ENCODE measurements around the gene CSH1.
"Not testable (repeated sequence)": the region's sequence is repeated elsewhere in the genome, so short reads cannot be mapped to it uniquely, and the experiment has no call there.

CSH1 gene

DNA sequence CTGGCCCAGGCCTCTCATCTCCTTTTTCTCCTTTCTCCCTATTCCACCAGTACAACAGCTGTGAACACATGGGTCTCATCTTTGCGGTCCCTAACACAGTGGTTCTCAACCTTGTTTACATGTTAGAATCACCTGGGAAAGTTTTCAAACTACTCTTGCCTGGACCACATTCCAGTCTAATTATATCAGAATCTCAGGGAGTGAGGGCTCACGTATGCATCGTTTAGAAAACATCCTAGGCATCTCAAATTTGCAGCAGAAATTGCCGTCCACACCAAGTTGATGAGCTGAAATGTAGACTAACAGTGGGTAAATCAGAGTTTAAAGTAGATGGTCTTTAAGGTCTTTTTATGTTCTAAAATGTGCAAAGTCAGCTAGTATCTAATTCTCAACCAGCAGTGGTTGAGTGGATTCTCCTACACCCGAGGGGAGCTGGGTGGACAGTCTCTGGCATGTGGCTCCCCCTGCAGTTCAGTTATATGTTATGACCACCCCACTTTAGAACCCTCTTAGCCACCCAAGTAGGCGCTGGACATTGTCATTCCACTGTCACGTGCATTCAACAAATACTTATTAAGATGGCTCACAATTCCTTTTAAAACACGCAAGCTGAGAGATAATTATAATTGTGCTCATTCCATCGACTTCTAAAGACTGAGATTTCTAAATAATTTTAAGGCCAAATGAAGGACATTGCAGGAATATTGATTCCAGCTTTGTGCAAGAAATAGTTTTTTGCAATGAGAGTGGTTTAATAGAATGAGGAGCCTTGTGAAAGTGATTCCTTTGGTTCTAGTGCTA, 26.7 kb downstream of the CSH1 start:
- TF ChIP-seq CTCF (IDR thresholded peaks at IDR 0.05; ENCODE audit: low read length, missing control alignments) = peak; percentile 25
- not testable (repeated sequence) for H3K4me3 ChIP-seq (replicated peaks; ENCODE audit: low read depth, low read length); DNase-seq (ENCODE audit: low read depth)

DNA sequence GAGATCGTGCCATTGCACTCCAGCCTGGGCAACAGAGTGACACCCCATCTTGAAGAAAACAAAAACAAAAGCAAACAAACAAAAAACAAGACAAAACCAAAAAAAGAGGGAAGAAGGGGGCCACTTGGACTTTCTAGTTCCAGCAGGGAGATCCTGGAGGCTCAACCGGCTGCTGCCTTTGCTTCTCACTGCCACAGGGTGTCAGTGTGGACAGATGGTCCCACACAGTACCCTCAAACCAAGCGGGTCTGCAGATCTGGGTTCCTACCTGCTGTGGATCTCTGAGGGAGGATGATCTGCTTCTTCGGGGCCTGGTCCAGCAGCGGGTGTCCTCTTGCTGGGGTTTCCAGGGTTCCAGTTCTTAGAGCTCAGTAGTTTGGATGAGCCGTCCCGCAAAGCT, 29.7 kb downstream of the CSH1 start:
- TF ChIP-seq CTCF (IDR thresholded peaks at IDR 0.05; ENCODE audit: low read length, missing control alignments) = peak; percentile 32
- DNase-seq (ENCODE audit: low read depth); H3K4me3 ChIP-seq (replicated peaks; ENCODE audit: low read depth, low read length): not testable (repeated sequence)

- DNase-seq (ENCODE audit: low read depth) = no peak
- TF ChIP-seq CTCF (IDR thresholded peaks at IDR 0.05; ENCODE audit: low read length, missing control alignments) = no peak
- H3K4me3 ChIP-seq (replicated peaks; ENCODE audit: low read depth, low read length) = no peak overlapping the region
Measured at GRCh38 chr17:63859257-63859656, 37.1 kb downstream of the CSH1 start.

GRCh38 chr17:63856425-63856824, 39.9 kb downstream of the CSH1 start:
- not testable (repeated sequence) for DNase-seq (ENCODE audit: low read depth); H3K4me3 ChIP-seq (replicated peaks; ENCODE audit: low read depth, low read length)

DNA sequence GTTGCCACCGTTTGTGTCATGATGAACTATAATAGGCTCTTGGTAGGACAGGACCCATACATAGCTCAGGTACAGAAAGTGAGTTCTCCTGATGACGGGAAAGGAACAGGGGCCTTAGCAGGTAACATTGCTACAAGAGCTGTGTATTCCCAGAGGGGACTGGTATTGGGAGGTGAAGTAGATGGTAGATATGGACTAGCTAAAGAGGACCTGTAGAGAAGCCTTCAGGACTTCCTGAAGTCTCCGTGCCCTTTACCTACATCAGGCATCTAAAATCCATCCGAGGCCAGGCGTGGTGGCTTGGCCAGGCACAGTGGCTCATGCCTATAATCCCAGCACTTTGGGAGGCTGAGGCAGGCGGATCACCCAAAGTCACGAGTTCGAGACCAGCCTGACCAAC, 41.2 kb downstream of the CSH1 start:
- no peak for TF ChIP-seq CTCF (IDR thresholded peaks at IDR 0.05; ENCODE audit: low read length, missing control alignments)
- DNase-seq (ENCODE audit: low read depth) = no peak
- H3K4me3 ChIP-seq (replicated peaks; ENCODE audit: low read depth, low read length) = no peak overlapping the region

DNA sequence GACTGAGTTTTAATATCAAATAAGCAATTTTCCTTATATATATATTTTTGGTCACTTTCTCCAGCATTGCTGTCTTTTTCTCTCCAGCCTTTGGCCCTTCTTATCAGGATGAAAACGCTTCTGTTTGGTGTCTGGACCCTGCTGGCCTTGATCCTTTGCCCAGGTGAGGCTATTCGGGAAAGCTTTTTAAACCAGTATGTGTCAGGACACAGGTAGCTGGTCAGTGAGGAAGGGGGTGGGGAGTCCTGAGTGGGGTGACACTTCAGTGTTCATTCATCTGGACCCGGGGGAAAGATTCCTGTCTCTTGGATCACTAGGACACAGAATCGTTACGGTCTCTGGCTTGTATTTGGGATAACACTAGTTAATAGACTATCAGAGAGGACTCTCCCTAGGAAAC, 41.7 kb downstream of the CSH1 start:
- no peak overlapping the region for H3K4me3 ChIP-seq (replicated peaks; ENCODE audit: low read depth, low read length)
- no peak for TF ChIP-seq CTCF (IDR thresholded peaks at IDR 0.05; ENCODE audit: low read length, missing control alignments)
- DNase-seq (ENCODE audit: low read depth) = no peak

- DNase-seq (ENCODE audit: low read depth) = no peak
- no peak overlapping the region for H3K4me3 ChIP-seq (replicated peaks; ENCODE audit: low read depth, low read length)
- no peak for TF ChIP-seq CTCF (IDR thresholded peaks at IDR 0.05; ENCODE audit: low read length, missing control alignments)
Measured at GRCh38 chr17:63853260-63853659, 43.1 kb downstream of the CSH1 start.
